AG08396 (cell line): ENCODE results near the gene SH2D3A.
"Not testable (repeated sequence)": the region's sequence is repeated elsewhere in the genome, so short reads cannot be mapped to it uniquely, and the experiment has no call there.

Experiments
- DNase-seq: peaks from one replicate; pipeline ENCODE4 v3.0.0; 2012; ENCODE audit warnings: low spot score, mixed read lengths

Gene SH2D3A

DNA sequence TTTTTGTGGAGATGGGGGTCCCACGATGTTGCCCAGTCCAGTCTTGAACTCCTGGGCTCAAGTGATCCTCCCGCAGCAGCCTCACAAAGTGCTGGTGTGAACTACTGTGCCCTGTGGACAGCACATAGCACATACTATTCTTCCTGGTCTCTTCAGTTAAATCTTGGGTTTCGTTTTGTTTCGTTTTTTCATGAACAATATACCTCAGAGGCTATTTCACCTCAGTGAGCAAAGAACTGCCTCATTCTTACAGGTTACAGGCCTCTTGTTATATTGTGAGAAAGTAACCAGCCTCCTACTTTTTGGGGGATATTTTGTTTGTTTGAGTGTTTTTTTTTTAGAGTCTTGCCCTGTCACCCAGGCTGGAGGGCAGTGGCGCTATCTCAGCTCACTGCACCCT is 45.5 kb downstream of the SH2D3A start:
- no peak for DNase-seq

DNA sequence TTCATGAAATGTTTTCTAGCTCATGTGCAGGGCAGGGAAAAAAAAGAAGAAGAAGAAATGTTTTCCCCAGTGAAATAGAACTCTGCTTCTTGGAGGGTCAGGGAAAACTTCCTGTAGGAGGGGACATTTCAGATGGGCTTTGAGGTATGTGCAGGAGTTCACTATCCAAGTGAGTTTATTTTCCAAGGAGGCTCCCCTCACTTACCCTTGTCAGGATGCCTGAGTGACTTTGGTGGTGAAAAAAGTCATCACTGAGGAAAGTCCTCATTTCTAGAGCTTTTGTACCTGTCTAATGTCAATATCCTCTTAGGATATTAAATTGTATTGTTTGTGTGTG is 46.1 kb downstream of the SH2D3A start:
- DNase-seq, result no peak

DNA sequence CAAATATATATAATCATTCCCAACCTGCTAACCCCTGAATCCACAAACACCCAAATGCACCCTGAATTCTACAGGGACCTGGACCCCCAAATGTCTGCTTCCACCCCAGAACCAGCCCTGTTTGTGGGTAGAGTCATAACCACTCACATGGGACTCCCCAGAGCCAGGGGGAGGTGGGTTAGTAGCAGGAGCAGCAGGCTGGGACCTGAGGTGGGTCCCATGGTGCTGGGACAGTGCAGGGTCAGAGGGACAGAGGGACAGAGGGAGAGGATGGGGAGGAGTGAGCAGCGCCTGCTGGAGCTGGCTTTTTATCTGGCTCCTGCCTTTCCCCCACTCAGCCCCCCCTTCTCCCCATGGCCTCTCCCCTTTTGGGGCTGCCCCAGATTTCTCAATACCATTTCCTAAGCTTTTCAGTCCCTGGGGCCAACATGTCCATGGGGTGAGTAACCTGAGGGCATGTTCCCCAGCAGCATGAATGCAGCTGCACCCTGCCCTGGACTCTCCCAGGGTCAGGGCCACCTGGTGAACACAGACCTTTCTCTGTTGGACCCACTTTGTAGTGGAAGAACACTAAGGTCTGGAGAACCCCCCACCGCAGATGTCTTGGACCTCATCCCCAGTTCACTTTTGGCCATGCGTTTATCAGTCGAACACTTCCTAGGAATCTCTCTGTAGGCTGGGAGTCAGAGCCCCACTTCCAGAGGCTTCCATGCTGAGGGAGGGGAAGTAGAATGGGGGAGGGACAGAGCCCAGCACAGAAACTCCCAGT is 46.7 kb downstream of the SH2D3A start, which contains the start of gene C3:
C3 (minus strand) TSS at position 282 of the 769 bp plus-strand sequence; CDS start at position 221, 61 bp downstream.
- peak; percentile 63 for DNase-seq

DNA sequence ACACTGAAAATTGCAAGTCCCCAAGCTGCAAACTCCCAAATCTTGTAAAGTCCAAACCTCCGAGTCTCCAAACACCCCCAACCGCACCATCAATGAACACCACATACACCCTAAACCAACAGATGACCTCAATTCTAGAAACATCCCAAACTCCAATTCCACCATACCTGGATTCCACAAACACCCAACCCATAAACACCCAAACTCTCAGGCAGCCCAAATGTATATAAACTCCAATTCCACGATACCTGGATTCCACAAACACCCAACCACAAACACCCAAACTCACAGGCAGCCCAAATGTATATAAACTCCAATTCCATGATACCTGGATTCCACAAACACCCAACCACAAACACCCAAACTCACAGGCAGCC is 47.3 kb downstream of the SH2D3A start:
- DNase-seq, result no peak

GRCh38 chr19:6719540-6719861 is 47.7 kb downstream of the SH2D3A start:
- DNase-seq, result no peak

DNA sequence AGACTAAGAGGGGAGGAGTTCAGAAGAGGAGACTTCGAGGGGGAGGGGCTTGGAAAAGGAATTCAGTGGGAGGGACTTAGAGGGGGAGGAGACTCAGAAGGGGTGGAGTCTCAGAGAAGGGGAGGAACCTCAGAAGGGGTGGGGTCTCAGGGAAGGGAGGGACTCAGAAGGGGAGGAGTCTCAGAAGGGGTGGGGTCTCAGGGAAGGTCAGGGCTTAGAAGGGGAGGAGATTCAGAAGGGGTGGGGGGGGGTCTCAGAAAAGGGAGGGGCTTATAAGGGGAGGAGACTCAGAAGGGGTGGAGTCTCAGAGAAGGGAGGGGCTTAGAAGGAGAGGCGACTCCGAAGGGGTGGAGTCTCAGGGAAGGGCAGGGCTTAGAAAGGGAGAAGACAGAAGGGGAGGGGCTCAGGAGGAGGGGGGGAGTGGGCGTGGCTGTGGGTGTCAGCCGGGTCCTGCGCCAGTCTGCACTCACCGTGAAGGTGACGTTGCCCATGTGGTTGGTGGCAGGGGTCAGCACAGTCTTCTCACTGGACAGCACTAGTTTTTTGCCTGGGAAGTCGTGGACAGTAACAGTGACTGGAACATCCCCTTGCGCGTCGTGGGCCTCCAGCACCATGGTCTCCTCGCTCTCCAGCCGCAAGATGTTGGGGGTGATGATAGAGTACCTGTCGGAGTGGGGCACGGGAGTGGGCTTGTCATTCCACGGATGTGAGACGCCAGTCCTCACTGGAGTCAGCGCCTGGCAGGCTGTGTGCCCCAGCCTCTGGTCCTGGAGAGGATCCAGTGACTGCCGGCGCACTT is 48.3 kb downstream of the SH2D3A start:
- peak; percentile 48 for DNase-seq

DNA sequence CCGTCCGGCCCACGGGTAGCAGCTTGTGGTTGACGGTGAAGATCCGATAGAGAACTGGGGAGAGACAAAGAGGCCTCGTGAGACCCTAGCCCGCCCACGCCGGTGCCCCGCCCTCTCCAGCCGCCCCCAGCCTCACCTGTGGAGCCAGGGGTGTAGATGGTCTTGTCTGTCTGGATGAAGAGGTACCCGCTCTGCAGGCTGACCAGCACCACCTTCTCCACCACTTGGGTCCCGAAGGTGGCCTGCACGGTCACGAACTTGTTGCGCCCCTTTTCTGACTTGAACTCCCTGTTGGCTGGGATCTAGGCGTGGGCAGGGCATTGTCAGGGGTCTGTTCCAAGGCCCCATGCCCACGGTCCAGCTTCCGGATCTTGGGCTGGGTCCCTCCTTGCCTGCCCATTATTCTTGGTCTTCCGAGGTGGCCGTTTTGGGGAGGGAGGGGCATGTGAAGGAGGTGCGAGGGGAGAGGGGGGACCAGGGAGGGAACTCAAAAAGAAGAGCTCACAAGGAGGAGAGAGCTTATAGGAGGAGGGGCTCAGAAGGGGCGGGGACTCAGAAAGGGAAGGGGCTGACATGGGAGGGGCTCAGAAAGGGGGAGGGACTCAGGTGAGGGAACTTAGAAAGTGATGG is 49.0 kb downstream of the SH2D3A start:
- no peak for DNase-seq

GRCh38 chr19:6717441-6717971 is 49.7 kb downstream of the SH2D3A start:
- DNase-seq, result no peak

GRCh38 chr19:6717036-6717435 is 50.2 kb downstream of the SH2D3A start:
- DNase-seq, result no peak

DNA sequence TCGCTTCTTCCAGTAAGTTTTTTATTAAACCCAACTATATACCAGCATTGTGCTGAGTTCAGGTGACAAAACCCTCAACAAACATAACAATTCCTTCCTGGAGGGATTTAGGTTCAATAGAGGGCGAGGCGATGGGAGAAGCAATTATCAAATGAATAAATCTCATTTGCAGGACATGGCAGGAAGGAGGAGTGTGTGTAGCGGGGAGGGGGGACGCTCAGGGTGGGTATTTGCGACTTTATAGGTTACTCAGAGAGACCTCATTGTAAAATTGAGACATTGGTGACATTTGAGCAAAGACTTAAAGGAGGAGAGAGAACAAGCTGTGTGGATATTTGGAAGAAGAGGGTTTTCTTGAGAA is 50.6 kb downstream of the SH2D3A start:
- no peak for DNase-seq

GRCh38 chr19:6714749-6715555 is 52.3 kb downstream of the SH2D3A start:
- DNase-seq, result no peak

DNA sequence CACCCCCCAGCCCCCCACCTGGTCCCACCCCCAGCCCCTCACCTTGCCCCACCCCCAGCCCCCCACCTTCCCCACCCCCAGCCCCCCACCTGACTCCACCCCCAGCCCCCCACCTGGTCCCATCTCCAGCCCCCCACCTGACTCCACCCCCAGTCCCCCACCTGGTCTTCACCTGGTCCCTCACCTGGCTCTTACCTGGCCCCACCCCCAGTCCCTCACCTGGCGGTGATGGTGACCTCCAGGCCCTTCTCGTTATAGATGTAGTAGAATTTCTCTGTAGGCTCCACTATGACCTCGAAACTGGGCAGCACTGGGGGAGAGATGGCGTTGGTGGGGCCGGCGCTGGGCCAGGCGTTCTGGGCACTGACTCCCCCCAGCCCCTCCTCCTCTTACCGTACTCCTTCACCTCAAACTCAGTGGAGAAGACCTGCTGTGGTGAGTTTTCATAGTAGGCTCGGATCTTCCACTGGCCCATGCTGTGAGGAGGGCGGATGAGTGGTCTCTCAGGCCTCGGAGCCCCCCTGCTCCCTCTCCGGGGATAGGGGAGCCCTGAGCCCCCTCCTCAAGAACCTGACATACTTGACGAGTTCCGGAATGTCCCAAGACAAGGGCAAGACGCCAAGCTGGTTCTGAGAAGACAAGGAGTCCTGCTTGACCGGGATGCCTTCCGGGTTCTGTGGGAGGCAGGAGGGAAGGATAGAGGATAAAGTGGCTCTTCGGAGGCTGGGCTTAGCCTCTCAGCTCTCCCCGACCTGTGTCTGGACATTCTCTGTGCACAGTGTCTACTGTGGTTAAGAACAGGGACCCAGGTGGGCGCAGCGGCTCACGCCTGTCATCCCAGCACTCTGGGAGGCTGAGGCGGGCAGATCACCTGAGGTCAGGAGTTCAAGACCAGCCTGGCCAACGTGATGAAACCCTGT is 53.2 kb downstream of the SH2D3A start:
- no peak for DNase-seq

DNA sequence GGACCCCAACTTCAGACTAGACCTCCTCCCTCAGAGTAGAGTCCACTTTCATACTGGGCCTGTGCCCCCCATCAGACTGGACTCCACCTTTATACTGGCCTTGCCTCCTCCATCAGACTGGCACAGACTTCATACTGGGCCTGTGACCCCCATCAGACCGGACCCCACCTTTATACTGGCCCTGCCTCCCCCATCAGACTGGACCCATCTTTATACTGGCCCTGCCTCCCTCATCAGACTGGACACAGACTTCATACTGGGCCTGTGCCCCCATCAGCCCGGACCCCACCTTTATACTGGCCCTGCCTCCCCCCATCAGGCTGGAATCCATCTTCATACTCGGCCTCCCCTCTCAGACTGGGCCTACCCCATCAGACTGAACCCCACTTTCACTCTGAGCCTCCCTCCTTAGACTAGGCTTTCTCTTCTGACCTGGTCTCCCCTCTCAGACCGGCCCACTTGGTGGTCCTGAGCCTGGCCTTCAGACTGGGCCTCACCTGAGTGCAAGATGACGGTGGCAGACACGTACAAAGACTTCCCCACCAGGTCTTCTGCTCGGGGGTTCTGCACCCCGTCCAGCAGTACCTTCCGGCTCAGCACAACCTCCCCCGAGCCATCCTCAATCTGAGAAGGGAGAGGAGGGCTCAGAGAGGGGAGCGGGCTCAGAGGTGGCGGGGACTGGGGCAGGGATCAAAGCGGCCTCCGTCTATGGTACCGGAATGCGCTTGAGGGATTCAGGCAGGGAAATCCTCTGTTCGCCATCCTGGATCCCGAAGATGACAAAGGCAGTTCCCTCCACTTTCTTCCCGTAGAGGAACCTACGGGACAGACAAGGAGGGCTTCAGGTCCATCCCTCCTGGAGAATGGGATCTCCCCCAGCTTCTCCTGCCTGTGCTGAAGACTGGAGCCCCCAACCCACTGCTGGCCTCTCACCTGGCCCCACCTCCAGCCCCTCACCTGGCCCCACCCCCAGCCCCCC is 54.3 kb downstream of the SH2D3A start:
- no peak for DNase-seq

- no peak for DNase-seq
Measured at GRCh38 chr19:6712231-6712630, 55.0 kb downstream of the SH2D3A start.

DNA sequence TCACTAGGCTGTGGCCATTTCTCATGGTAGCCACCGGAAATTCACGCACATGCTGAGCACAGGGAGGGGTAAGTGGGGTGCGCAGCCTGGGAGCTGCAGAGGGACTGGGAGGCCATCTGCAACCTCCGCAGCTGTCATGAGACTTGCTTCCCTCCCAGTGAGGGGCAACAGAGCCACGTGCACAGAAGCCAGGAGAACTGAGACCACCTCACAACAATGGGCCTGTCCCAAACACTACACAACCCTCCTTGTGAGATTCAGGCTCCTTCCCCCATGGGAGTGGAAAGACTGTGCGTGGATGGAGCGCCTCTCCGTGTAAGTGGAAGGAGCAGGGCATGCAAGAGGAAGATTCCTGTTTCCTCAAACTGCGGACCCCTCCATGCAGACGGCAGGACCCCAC is 55.6 kb downstream of the SH2D3A start:
- no peak for DNase-seq

GRCh38 chr19:6711078-6711361 is 56.2 kb downstream of the SH2D3A start:
- no peak for DNase-seq

DNA sequence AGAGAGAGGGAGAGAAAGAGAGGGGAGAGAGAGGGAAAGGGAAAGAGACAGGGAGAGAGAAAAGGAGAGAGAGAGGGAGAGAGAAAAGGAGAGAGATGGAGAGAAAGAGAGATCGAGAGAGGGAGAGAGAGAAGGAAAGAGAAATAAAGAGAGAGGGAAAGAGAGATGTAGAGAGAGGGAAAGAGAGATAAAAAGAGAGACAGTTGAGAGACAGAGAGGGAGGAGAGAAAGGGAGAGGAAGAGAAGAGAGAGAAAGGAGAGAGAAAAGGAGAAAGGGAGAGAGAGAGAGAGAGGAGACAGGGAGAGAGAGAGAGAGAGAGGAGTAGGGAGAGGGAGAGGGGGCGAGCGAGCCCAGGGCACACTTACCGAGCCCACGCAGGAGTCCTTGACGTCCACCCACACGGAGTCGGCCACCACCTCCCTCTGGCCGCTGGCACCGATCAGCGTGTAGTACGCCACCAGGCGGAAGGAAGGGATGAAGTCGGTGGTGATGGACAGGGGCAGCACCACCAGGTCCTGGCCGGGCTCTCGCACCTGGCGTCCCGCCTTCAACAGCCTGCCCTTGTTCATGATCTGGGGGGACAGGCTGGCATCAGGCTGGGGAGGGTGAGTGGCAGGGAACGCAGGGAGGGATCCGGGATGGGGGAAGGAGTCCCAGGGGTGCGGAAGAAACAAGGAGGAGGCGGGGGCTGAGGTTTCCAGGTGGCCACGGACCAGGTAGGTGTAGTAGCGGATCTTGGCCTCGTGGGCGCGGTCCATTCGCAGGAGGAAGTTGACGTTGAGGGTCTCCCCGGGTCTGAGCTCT is 56.8 kb downstream of the SH2D3A start:
- DNase-seq, result no peak

GRCh38 chr19:6709549-6709948 is 57.7 kb downstream of the SH2D3A start:
- DNase-seq, result no peak

DNA sequence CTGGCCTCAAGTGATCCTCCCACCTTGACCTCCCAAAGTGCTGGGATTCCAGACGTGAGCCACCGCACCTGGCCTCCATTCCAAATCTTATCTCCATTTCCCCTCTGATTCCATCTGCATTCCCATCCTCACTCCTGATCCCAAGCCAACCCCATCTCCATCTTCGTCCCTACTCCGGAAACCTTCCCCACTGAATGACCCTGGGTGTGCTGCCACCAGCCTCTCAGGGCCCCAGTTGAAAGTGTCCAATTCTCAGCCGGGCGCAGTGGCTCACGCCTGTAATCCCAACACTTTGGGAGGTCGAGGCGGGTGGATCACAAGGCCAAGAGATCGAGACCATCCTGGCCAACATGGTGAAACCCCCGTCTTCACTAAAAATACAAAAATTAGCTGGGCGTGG is 58.3 kb downstream of the SH2D3A start:
- not testable (repeated sequence) for DNase-seq
